ENCODE measurements around the gene CCDC183. TPM values are rescaled to one million over a fixed set of nuclear protein-coding genes. Genes with fewer than 3 reads are reported as not detected.
A peak's percentile ranks its signal among the peaks of the same experiment; 100 is the strongest.
"Not testable (repeated sequence)": the region's sequence is repeated elsewhere in the genome, so short reads cannot be mapped to it uniquely, and the experiment has no call there.

The CCDC183 gene
- total RNA-seq, 1 donor from 2014 or later: 2.2 TPM

DNA sequence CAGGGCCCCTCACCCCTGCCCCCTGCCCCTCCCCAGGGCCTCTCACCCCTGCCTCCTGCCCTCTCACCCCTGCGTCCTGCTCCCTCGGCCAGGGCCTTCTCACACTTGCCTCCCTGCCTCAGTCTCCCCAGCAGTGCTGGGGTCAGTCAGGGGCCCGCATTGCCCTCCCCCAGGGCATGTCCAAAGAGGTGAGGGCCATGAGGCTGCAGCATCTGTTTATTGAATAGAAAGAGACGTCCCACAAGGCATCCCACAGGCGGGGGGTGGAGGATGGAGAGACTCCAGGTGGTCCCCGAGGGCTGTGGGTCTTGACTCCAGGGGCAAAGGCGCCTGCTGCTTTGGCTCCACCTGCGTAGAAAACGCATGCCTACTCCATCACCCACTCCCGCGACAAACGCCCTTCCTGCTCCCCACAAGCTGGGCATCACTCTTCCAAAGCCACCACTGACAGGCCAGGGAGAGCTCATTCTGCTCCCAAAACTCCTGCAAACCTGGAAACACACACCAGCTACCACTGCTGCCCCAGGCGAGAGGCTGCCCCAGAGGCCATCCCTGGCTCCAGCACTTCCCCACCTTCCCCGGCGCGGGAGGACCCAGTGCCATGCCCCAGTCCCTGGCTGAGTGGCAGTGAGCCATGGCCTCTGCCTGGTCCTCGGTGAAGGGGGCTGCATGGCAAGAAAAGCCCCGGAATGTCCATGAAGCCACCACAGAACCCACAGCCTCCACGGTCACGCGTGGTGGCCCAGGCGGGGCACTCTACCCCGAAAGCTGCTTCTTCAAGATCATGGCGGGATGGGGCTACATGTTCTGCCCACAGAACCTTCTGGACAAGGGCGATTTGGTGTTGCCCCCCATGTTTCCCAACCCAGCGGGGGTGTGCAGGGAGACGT lies 36.5 kb upstream of the CCDC183 start:
- intact Hi-C loops (cut with micrococcal nuclease): no loop called here
- ATAC-seq (no peak), DNase-seq (no peak)

DNA sequence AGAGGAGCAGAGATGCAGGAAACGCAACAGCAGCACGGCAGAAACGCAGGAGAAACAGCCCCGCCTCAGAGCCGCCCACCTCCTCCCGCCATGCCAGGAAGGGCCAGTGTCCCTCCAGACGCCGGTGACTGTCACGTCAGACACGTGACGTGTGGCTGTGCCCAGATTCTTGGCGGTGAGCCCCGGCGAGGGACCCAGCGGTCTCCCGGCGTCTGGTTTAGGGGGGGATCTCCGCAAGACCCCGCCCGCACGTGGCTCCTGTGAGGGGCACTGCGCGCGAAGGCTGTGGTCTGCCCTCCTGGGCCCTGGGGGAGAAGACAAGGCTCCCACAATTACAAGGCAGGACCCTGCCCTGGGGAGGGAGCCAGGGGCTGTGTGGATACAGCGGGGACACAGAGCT lies 35.7 kb upstream of the CCDC183 start:
- DNase-seq: no peak
- intact Hi-C loops (cut with micrococcal nuclease): no loop called here
- ATAC-seq: no peak

DNA sequence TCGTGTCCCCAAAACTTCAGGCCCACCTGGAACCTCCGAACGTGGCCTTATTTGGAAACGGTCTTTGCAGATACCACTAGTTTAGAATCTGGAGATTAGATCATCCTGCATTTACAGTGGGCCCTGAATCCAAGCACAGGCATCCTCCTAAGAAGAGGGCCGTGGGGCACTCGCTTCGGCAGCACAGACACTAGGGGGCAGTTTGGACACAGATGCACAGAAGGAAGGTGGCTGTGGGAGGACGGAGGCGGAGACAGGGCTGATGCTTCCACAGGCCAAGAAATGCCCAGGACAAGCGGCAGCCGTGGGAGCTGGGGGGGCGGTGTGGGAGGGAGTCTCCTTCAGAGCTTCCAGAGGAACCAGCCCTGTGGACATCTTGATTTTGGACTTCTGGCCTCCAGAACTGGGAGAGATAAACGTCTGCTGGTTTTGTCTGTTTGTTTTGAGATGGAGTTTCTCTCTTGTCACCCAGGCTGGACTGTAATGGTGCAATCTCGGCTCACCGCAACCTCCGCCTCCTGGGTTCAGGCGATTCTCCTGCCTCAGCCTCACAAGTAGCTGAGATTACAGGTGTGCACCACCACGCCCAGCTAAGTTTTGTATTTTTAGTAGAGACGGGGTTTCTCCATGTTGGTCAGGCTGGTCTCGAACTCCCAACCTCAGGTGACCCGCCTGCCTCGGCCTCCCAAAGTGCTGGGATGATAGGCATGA lies 35.1 kb upstream of the CCDC183 start:
- intact Hi-C loops (cut with micrococcal nuclease): not testable (repeated sequence)
- ATAC-seq (peak; percentile 31), DNase-seq (peak; percentile 60)

DNA sequence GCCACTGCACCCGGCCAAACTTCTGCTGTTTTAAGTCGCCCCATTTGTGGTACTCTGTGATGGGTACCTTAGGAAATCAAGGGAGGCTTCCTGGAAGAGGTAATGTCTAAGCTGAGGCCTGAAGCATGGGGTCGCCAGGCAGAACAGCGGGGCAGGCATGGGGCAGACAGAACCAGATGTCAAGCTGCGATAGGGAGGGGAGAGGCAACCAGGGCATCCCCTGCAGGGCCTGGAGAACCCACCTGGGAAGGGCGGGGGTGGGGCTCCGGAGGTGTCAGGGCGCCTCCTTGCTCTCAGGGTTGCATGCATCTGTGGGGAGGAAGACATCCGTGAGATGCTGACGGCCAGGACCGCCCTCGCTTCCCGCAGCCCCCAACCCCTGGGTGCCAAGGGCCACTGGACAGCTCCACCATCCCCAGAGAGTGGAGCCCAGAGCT lies 34.6 kb upstream of the CCDC183 start:
- intact Hi-C loops (cut with micrococcal nuclease): no loop called here
- no peak for ATAC-seq
- DNase-seq: no peak

DNA sequence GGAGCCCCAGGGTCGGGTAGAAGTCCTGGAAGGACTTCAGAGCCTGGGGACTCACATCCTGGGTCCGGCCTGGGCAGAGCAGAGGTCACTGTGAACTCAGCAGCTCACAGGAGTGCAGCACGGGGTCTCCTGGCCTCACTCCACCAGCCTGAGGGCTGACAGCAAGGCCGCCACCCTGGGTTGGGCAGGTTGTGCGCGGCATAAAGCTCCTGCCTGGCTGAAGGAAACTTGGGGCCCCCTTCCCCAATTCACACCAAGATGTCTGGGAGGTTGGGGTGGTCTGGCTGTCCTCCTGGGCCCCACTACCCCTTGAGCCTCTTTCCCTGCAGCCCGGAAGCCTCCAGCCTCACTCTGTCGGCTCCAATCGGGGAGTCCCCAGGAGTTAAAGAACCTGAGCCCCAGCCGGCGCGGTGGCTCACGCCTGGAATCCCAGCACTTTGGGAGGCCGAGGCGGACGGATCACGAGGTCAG lies 33.9 kb upstream of the CCDC183 start:
- DNase-seq (no peak), ATAC-seq (no peak)
- intact Hi-C loops (cut with micrococcal nuclease): no loop called here

DNA sequence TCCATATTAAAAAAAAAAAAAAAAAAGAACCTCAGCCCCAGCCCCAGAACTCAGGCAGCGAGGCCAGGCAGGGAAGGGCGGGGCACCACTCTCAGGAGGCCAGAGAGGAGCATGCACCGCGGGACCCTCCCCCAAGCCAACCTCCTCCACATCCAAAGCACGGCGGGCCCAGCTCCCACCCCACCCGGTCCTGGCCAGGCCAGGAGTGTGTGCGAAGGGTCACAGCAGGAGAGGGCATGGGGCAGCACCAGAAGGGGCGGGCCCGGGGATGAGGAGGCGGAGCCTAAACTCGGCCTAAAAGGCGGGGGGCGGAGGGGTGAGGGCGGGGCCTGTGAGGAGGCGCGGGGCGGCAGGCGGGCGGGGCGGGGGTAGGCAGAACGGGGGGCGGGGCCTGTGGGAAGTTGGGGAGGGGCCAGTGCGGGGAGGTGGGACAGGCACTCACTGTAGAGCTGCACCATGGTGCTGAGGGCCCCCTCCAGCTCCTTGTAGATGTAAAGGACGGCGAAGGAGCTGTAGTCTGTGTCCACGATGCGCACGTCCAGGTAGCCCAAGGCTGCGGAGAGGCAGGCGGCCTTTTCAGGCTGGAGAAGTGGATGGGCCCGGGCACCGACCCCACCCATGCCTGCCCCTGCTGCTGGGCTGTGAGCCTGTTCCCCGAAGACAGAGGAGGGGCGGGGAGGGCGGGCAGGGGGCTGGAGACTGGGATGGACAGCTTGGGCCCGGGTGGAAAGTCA lies 33.1 kb upstream of the CCDC183 start:
- peak; percentile 39 for ATAC-seq
- intact Hi-C loops (cut with micrococcal nuclease): no loop called here
- DNase-seq: peak; percentile 66

DNA sequence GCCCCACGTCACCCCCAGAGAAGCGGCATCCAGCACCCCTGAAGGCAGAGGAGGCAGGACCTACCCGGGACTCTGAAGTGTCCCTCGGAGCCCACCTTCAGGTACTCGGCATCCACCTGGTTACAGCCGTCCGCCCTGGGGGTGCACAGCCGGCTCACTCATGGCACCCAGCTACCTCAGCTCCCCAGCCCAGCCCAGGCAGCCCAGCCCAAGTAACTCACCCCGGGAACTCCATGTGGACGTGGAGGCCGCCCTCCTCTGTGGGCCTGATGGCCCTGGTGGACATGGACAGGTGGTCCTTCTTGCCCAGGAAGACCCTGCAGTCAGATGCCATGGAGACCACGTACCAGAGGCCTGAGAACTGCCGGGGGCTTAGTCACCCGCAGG lies 32.5 kb upstream of the CCDC183 start:
- intact Hi-C loops (cut with micrococcal nuclease): no loop called here
- ATAC-seq: no peak
- DNase-seq: no peak

DNA sequence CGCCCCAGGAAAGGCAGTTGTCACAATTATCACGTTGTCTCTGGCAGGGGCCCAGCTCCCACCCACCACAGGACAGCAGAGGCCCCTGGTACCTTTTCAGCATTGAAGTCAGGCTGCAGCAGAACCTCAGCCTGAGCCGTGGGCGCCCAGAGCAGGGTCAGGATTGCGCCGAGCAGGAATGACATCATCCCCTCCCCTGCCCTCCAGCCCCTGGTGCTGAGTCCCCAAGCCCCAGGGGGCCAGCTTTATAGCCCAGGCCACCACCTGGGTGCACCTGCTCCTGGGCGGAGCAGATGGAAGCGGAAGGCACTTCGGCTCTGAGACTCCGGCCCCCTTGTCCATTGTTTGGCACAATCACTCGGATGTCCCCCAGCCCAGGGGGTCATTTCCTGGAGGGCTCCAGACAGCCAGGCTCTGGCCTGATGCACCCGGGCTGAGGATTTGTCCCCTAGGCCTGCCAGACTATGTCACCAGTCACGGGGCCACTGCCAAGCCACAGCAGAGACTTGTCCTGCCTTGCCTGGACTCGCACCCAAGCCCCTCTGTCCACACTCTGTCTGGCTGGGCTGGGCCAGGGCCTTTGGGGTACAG lies 31.7 kb upstream of the CCDC183 start, which contains the start of gene LCN15:
Gene LCN15, minus strand, starts transcription at position 218 of the 591 bp plus-strand sequence. Its CDS starts 30 bp downstream, at position 188.
- intact Hi-C loops (cut with micrococcal nuclease): no loop called here
- DNase-seq (no peak), ATAC-seq (peak; percentile 4)

DNA sequence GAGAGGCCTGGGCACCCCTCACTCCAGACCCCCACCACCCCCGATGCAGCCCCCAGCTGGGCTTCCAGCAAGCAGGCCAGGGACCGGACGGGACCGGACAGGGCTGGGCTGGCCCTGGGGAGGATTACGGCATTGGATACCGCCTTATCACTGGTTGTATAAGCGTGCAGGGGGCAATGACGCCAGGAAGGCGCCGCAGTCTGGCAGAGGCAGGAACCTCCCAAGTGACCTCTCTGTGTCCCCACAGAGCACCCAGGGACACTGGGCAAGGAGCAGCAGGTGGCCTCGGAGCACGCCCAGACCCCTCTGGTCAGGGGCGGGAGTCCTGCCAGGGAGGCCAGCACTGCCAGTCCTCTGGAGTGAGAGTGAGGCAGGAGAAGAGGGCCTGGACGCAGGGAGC lies 31.1 kb upstream of the CCDC183 start:
- ATAC-seq: peak; percentile 58

DNA sequence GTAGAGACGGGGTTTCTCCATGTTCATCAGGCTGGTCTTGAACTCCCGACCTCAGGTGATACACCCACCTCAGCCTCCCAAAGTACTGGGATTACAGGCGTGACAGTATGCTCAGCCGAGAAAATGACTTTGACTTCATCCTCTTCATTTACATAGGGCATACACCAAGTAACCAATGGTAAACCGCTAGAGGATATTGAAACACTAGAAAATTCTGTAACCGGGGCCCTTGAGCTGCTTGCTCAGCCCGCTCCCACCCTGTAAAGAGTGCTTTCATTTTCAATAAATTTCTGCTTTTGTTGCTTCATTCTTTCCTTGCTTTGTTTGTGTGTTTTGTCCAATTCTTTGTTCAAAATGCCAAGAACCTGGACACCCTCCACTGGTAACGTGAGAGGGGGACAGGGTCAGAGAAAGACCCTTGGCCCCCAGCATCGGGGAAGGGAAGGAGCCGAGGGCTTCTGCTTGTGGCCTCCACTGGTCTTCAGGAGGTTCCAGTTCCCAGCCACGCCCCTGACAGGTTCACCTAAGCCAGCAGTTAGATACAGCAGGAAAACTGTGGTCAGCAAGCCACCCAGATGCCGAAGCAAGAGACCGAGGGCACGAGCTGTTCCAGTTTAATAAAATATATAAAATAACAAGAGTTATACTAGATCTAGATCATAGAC lies 30.3 kb upstream of the CCDC183 start:
- intact Hi-C loops (cut with micrococcal nuclease); ATAC-seq: not testable (repeated sequence)

More for the DNA sequence above, 31.1 kb upstream of the CCDC183 start:
- intact Hi-C loops (cut with micrococcal nuclease): no loop called here
- DNase-seq: no peak

DNA sequence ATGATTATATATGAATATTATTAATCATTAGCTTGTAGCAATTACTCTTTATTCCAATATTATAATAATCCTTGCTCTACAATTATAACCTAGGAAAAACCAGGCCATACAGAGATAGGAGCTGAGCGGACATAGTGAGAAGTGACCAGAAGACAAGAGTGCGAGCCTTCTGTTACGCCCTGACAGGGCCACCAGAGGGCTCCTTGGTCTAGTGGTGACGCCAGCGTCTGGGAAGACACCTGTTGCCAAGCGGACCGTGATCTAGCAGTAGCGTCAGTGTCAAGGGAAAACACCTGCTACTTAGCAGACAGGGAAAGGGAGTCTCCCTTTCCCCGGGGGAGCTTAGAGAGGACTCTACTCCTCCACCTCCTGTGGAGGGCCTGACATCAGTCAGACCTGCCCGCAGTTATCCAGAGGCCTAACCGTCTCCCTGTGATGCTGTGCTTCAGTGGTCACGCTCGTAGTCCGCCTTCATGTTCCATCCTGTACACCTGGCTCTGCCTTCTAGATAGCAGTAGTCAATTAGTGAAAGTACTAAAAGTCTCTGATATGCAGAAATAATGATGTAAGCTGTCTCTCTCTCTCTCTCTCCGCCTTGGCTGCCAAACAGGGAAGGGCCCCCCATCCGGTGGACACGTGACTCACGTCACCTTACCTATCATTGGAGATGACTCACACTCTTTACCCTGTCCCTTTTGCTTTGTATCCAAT lies 29.6 kb upstream of the CCDC183 start:
- DNase-seq: peak; percentile 71
- intact Hi-C loops (cut with micrococcal nuclease); ATAC-seq: not testable (repeated sequence)

More for the DNA sequence above, 30.3 kb upstream of the CCDC183 start:
- not testable (repeated sequence) for DNase-seq

DNA sequence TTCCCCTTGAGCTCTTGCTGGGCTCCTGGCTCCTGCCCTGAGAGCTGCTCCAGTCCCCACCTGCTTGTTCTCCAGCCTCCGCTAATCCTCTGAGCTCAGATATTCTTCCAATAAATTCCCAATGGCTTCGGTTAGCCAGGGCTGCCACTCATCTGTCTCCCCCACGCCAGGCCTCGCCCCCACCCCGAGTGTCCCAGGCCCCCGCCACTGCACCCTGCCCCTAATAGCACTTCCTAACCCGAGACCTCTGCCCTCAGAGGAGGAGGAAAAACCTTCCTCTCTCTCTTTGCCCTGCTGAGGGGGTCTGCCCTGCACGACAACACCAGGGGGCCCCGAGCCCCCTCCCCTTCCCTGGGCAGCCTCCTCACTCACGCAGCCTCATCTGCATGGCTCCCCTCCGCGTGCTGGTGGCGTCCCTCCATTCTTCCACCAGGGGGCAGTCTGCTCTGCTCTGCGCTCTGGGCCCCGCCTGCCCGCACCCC lies 26.4 kb upstream of the CCDC183 start:
- DNase-seq: no peak
- no peak for ATAC-seq

DNA sequence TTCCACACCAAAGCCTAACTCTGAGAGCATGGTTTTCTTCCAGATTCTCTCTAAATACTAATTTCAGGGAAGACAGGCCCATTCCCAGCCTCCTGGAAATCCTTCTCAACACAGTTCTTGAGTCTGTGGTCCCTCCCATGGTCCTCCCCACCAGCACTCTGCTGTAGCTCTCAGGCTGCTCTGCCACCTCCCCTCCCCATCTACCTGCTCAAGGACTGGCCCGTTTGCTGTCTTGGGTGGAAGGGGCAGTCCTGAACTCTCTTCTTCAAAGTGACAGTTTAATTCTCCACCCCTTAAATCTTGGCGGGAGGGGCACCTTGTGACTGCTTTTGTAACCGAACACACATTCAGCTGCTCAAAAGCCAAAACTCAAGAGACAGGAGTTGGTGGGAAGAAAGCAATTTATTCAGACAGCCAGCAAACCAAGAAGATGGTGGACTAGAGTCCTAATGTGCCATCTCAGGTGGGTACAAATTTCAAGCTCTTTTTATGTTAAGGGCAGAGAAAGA lies 24.2 kb upstream of the CCDC183 start:
- DNase-seq: no peak
- no peak for ATAC-seq
- intact Hi-C loops (cut with micrococcal nuclease): no loop called here

More for the DNA sequence above, 26.4 kb upstream of the CCDC183 start:
- intact Hi-C loops (cut with micrococcal nuclease): no loop called here

DNA sequence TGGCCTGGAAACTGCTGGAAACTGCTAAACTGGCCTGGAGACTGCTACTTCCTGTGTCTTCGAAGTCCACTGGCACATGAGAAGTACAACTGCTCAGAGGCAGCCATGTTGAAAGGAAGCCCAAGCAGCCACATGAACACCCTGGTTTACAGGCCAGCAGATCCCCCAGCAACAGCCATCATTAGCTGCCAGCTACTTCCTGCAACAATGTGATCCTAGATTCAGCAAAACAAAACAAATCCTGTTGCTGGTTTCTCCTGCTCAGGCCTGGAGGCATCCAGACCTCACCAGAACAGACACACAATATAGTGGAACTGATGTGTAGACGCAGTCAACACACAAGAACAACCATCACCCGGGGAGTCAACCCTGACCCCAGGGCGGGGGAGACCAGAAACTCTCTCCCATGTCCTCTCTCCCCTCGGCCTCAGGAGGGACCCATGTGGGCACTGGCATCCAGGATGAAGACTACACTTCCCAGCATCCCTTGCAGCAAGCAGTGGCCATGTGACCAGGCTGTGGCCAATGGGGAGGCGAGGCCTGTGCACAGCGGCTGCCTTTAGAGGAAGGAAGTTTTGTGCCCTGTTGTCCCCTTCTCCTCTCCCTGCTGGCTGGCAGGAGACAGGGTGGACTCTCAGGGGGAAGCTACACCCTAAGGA lies 22.6 kb upstream of the CCDC183 start:
- peak; percentile 48 for ATAC-seq
- intact Hi-C loops (cut with micrococcal nuclease): no loop called here

DNA sequence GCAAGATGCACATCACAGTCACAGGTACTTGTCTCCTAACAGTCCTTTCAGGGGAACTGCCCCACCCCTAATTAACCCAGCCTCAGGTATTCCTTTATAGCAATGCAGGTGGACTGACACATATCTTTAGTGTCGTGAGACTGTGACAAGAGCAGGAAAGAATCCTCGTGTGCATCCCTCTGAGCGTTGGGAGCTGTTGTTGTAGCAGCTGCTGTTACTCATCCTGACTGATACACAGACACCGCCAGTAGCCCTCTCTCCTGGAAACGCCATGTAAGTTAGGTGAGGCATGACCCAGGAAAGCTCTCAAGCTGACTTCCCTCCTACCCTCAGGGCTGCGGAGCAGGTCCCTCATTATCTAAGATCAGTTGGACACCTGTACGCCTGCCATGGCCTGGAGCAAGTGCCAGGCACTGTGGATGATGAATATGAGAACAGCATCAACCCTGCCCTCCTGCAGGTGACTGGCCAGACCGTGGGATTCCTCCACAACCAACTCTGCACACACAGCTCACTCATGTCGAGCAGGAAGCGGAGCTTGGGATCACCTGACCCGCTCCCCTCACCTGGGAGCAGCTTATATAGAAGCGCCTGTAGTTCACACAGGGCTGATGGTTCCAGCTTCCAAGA lies 21.6 kb upstream of the CCDC183 start:
- ATAC-seq (no peak), DNase-seq (no peak)
- intact Hi-C loops (cut with micrococcal nuclease): no loop called here

More for the DNA sequence above, 22.6 kb upstream of the CCDC183 start:
- no peak for DNase-seq

DNA sequence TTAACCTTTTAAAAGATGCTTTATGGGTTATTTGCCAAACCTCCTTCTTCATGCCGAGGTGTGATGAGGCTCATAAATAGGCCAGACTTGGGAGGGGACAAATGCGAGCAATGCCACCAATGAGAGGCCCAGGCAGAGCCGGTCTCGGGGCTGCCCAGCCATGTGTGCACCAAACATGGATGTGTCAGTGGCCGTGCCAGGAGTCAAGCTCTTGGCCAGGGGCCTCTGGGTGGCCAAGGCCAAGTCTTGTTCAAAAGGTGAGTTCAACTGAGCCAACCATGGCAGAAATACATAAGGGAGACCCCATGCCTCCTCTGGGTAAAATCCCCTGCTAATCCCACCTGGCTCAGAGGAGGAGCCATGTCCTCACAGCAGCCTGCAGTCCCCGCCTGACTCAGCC lies 20.9 kb upstream of the CCDC183 start:
- DNase-seq: no peak
- ATAC-seq: no peak
- intact Hi-C loops (cut with micrococcal nuclease): no loop called here

DNA sequence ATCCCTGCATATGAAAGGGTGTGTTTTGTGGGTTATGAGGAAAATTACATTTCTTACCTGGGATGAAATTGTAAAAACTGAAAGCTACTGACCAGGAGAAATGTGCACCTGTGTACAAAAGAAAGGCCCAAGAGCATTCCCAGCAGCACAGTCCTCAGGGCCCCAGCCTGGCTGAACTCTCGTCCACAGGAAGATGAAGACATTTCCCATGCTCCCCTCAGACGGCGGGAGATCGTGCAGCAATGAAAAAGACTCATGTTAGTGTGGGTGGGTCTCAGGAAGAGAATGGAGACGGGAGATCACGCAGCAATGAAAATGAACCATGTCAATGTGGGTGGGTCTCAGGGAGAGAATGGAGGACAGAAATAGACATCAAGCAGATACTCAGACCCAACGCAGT lies 19.2 kb upstream of the CCDC183 start:
- intact Hi-C loops (cut with micrococcal nuclease): no loop called here
- ATAC-seq: no peak
- DNase-seq: no peak

Measured in left ventricle myocardium superior (tissue), 1 donor.